Activated CD8-positive, alpha-beta memory T cell treated with anti-CD3 and anti-CD28 coated beads for 48 hours (primary cell): ENCODE measurements around the gene BMP10.
"Not testable (repeated sequence)": the region's sequence is repeated elsewhere in the genome, so short reads cannot be mapped to it uniquely, and the experiment has no call there.

ENCODE experiments used
- DNase-seq, 3 experiments: peaks; one replicate each; pipeline ENCODE4 v3.0.0-alpha.2; 2020; ENCODE audit warnings: low read depth in 2 of 3, low spot score in 2 of 3

The BMP10 gene

GRCh38 chr2:68895981-68896380 is 24.8 kb upstream of the BMP10 start:
- DNase-seq = not testable (repeated sequence)

- no peak for DNase-seq
Measured at GRCh38 chr2:68889500-68889899, 18.3 kb upstream of the BMP10 start.

- DNase-seq = no peak
Measured at GRCh38 chr2:68889021-68889420, 17.8 kb upstream of the BMP10 start.

- DNase-seq = no peak
Measured at GRCh38 chr2:68888038-68888704, 17.0 kb upstream of the BMP10 start.

- DNase-seq = no peak
Measured at GRCh38 chr2:68885811-68886075, 14.5 kb upstream of the BMP10 start.

GRCh38 chr2:68885074-68885810 is 14.0 kb upstream of the BMP10 start:
- DNase-seq = no peak

GRCh38 chr2:68880213-68880612 is 9.0 kb upstream of the BMP10 start:
- DNase-seq = no peak

- no peak for DNase-seq
Measured at GRCh38 chr2:68879296-68879695, 8.1 kb upstream of the BMP10 start.

- no peak for DNase-seq
Measured at GRCh38 chr2:68878753-68879152, 7.6 kb upstream of the BMP10 start.

GRCh38 chr2:68878071-68878711 is 7.0 kb upstream of the BMP10 start:
- no peak for DNase-seq

- no peak for DNase-seq
Measured at GRCh38 chr2:68877079-68877772, 6.0 kb upstream of the BMP10 start.

- DNase-seq = no peak
Measured at GRCh38 chr2:68870215-68870614, 982 bp downstream of the BMP10 start.

- DNase-seq = no peak
Measured at GRCh38 chr2:68865108-68865507, 6.1 kb downstream of the BMP10 start.

- no peak for DNase-seq
Measured at GRCh38 chr2:68863996-68864395, 7.2 kb downstream of the BMP10 start.

- DNase-seq = no peak
Measured at GRCh38 chr2:68862889-68863288, 8.3 kb downstream of the BMP10 start.

- DNase-seq = no peak
Measured at GRCh38 chr2:68861330-68861729, 9.9 kb downstream of the BMP10 start.

GRCh38 chr2:68860111-68860510 is 11.1 kb downstream of the BMP10 start:
- DNase-seq = no peak

GRCh38 chr2:68857855-68858456 is 13.2 kb downstream of the BMP10 start:
- no peak for DNase-seq

- DNase-seq = no peak
Measured at GRCh38 chr2:68857202-68857845, 13.9 kb downstream of the BMP10 start.

GRCh38 chr2:68855550-68855949 is 15.6 kb downstream of the BMP10 start:
- DNase-seq = no peak

- DNase-seq = no peak
Measured at GRCh38 chr2:68854476-68854875, 16.7 kb downstream of the BMP10 start.
